Glutamatergic neuron (in vitro differentiated cells): ENCODE data around the gene EIPR1. TPM values are rescaled to one million over a fixed set of nuclear protein-coding genes. Genes with fewer than 3 reads are reported as not detected.

Experiments
- DNase-seq: peaks from one replicate; pipeline ENCODE4 v3.0.0; 2022
- H3K27ac Mint-ChIP-seq: one replicate; pipeline ENCODE4 v1.8.0; 2020; ENCODE audit warnings: mild to moderate bottlenecking, mixed read lengths, inconsistent platforms; ENCODE audit not compliant: unreplicated experiment
- H3K27me3 Mint-ChIP-seq: one replicate; pipeline ENCODE4 v1.8.0; 2020; ENCODE audit warnings: mild to moderate bottlenecking, moderate library complexity, mixed read lengths, inconsistent platforms; ENCODE audit not compliant: unreplicated experiment
- H3K36me3 Mint-ChIP-seq: one replicate; pipeline ENCODE4 v1.8.0; 2020; ENCODE audit warnings: mild to moderate bottlenecking, mixed read lengths, inconsistent platforms; ENCODE audit not compliant: unreplicated experiment
- H3K4me1 Mint-ChIP-seq: one replicate; pipeline ENCODE4 v1.8.0; 2020; ENCODE audit warnings: mild to moderate bottlenecking, low read depth, mixed read lengths, inconsistent platforms; ENCODE audit not compliant: unreplicated experiment
- H3K4me3 Mint-ChIP-seq: one replicate; pipeline ENCODE4 v1.8.0; 2020; ENCODE audit warnings: mild to moderate bottlenecking, mixed read lengths, inconsistent platforms; ENCODE audit not compliant: unreplicated experiment
- H3K9me3 Mint-ChIP-seq: one replicate; pipeline ENCODE4 v1.8.0; 2020; ENCODE audit warnings: mild to moderate bottlenecking, moderate library complexity, mixed read lengths, inconsistent platforms; ENCODE audit not compliant: unreplicated experiment
- CTCF ChIP-seq: fragments of 200-600 bp; sonication (generic); IDR thresholded peaks from one replicate; pipeline ENCODE4 v1.5.0; 2021; ENCODE audit not compliant: partially characterized antibody, unreplicated experiment
- total RNA-seq: library from RNA; stranded (reverse); fragmentation: NEBNext Ultra II Directional; extraction: Animal tissue kit (Norgen Biotek cat#: 25700); gene quantifications from one replicate; pipeline ENCODE4 v1.2.1, GENCODE V29; 2021; ENCODE audit not compliant: unreplicated experiment

The EIPR1 gene
- total RNA-seq, 1 donor from 2014 or later = 43.8 TPM

- peaks cover 2% of the 10 kb centered on the region for H3K4me1 Mint-ChIP-seq
- H3K27ac Mint-ChIP-seq = no peak overlapping the region
- H3K4me3 Mint-ChIP-seq = no peak overlapping the region
- H3K36me3 Mint-ChIP-seq = no peaks in the 10 kb centered on the region
- no peak for DNase-seq
- TF ChIP-seq CTCF = no peak
- peaks cover 1% of the 10 kb centered on the region for H3K27me3 Mint-ChIP-seq
- H3K9me3 Mint-ChIP-seq = no peaks in the 10 kb centered on the region
Observed at GRCh38 chr2:3338340-3338739, 39.3 kb downstream of the EIPR1 start.

GRCh38 chr2:3336844-3337243 lies 40.8 kb downstream of the EIPR1 start:
- H3K9me3 Mint-ChIP-seq = no peaks in the 10 kb centered on the region
- H3K4me3 Mint-ChIP-seq = no peak overlapping the region
- H3K36me3 Mint-ChIP-seq = peaks cover 4% of the 10 kb centered on the region
- TF ChIP-seq CTCF = no peak
- H3K27ac Mint-ChIP-seq = no peak overlapping the region
- H3K27me3 Mint-ChIP-seq = peaks cover 1% of the 10 kb centered on the region
- H3K4me1 Mint-ChIP-seq = peaks cover 2% of the 10 kb centered on the region
- DNase-seq = no peak

GRCh38 chr2:3334392-3335345 lies 42.9 kb downstream of the EIPR1 start:
- no peaks in the 10 kb centered on the region for H3K27me3 Mint-ChIP-seq
- peaks cover 2% of the 10 kb centered on the region for H3K4me1 Mint-ChIP-seq
- H3K9me3 Mint-ChIP-seq = peaks cover 3% of the 10 kb centered on the region
- peaks cover 17% of the 10 kb centered on the region for H3K36me3 Mint-ChIP-seq
- no peak for DNase-seq
- no peak for TF ChIP-seq CTCF
- H3K27ac Mint-ChIP-seq = no peak overlapping the region
- H3K4me3 Mint-ChIP-seq = no peak overlapping the region

- Mint-ChIP-seq H3K27ac (no peak overlapping the region), H3K36me3 (peaks cover 17% of the 10 kb centered on the region), H3K4me1 (no peaks in the 10 kb centered on the region), H3K9me3 (peaks cover 8% of the 10 kb centered on the region), H3K27me3 (peaks cover 2% of the 10 kb centered on the region), H3K4me3 (no peak overlapping the region)
- no peak for DNase-seq
- TF ChIP-seq CTCF = no peak
Observed at GRCh38 chr2:3332133-3332532, 45.5 kb downstream of the EIPR1 start.

GRCh38 chr2:3329491-3329890 lies 48.1 kb downstream of the EIPR1 start:
- H3K4me3 Mint-ChIP-seq = no peak overlapping the region
- TF ChIP-seq CTCF = no peak
- H3K27me3 Mint-ChIP-seq = peaks cover 3% of the 10 kb centered on the region
- H3K36me3 Mint-ChIP-seq = peaks cover 17% of the 10 kb centered on the region
- no peak for DNase-seq
- peaks cover 8% of the 10 kb centered on the region for H3K9me3 Mint-ChIP-seq
- peaks cover 3% of the 10 kb centered on the region for H3K4me1 Mint-ChIP-seq
- no peak overlapping the region for H3K27ac Mint-ChIP-seq
